ENCODE data around the gene APOC1.
"Not testable (repeated sequence)": the region's sequence is repeated elsewhere in the genome, so short reads cannot be mapped to it uniquely, and the experiment has no call there.

APOC1 gene

GRCh38 chr19:44876930-44877535 lies 37.4 kb upstream of the APOC1 start:
- Histone ChIP-seq H3K27me3 (ENCODE audit: control insufficient read depth, insufficient read depth, low read length, poor library complexity, severe bottlenecking) (no peaks in the 10 kb centered on the region), H3K4me1 (ENCODE audit: control insufficient read depth, insufficient read depth, low read length) (peaks cover 5% of the 10 kb centered on the region), H3K36me3 (ENCODE audit: control insufficient read depth, insufficient read depth, low read length) (peaks cover 59% of the 10 kb centered on the region), H3K9me3 (ENCODE audit: control insufficient read depth, low read length) (no peaks in the 10 kb centered on the region), H3K4me3 (ENCODE audit: insufficient read depth, low read depth, low read length) (no peak overlapping the region), H3K27ac (ENCODE audit: insufficient read depth, low read depth, low read length, poor library complexity, severe bottlenecking) (no peak overlapping the region)
- 77 to 81% methylated on average over 5 of the region's 5 CpGs for WGBS, 2 experiments

GRCh38 chr19:44878120-44878865 lies 36.1 kb upstream of the APOC1 start:
- 92 to 93% methylated on average over 26 of the region's 26 CpGs for WGBS, 2 experiments
- peaks cover 48% of the 10 kb centered on the region for H3K36me3 ChIP-seq (ENCODE audit: control insufficient read depth, insufficient read depth, low read length)

GRCh38 chr19:44879309-44880065 lies 34.9 kb upstream of the APOC1 start:
- Histone ChIP-seq H3K4me1 (ENCODE audit: control insufficient read depth, insufficient read depth, low read length) (peaks cover 5% of the 10 kb centered on the region), H3K27me3 (ENCODE audit: control insufficient read depth, insufficient read depth, low read length, poor library complexity, severe bottlenecking) (no peaks in the 10 kb centered on the region), H3K4me3 (ENCODE audit: insufficient read depth, low read depth, low read length) (no peak overlapping the region), H3K27ac (ENCODE audit: insufficient read depth, low read depth, low read length, poor library complexity, severe bottlenecking) (no peak overlapping the region), H3K36me3 (ENCODE audit: control insufficient read depth, insufficient read depth, low read length) (peaks cover 40% of the 10 kb centered on the region), H3K9me3 (ENCODE audit: control insufficient read depth, low read length) (no peaks in the 10 kb centered on the region)
- WGBS, 2 experiments = 89 to 91% methylated on average over 17 to 18 of the region's 18 CpGs

More at GRCh38 chr19:44878120-44878865, 36.1 kb upstream of the APOC1 start:
- Histone ChIP-seq H3K27me3 (ENCODE audit: control insufficient read depth, insufficient read depth, low read length, poor library complexity, severe bottlenecking) (no peaks in the 10 kb centered on the region), H3K27ac (ENCODE audit: insufficient read depth, low read depth, low read length, poor library complexity, severe bottlenecking) (no peak overlapping the region), H3K4me3 (ENCODE audit: insufficient read depth, low read depth, low read length) (no peak overlapping the region), H3K9me3 (ENCODE audit: control insufficient read depth, low read length) (no peaks in the 10 kb centered on the region), H3K4me1 (ENCODE audit: control insufficient read depth, insufficient read depth, low read length) (peaks cover 5% of the 10 kb centered on the region)

GRCh38 chr19:44882063-44882462 lies 32.3 kb upstream of the APOC1 start:
- Histone ChIP-seq H3K9me3 (ENCODE audit: control insufficient read depth, low read length) (no peaks in the 10 kb centered on the region), H3K4me1 (ENCODE audit: control insufficient read depth, insufficient read depth, low read length) (peaks cover 1% of the 10 kb centered on the region), H3K4me3 (ENCODE audit: insufficient read depth, low read depth, low read length) (no peak overlapping the region), H3K27ac (ENCODE audit: insufficient read depth, low read depth, low read length, poor library complexity, severe bottlenecking) (no peak overlapping the region), H3K36me3 (ENCODE audit: control insufficient read depth, insufficient read depth, low read length) (peaks cover 26% of the 10 kb centered on the region), H3K27me3 (ENCODE audit: control insufficient read depth, insufficient read depth, low read length, poor library complexity, severe bottlenecking) (no peaks in the 10 kb centered on the region)
- 92 to 93% methylated on average over 15 of the region's 15 CpGs for WGBS, 2 experiments

- not testable (repeated sequence) for H3K27ac ChIP-seq (ENCODE audit: insufficient read depth, low read depth, low read length, poor library complexity, severe bottlenecking); H3K4me3 ChIP-seq (ENCODE audit: insufficient read depth, low read depth, low read length); H3K4me1 ChIP-seq (ENCODE audit: control insufficient read depth, insufficient read depth, low read length); H3K27me3 ChIP-seq (ENCODE audit: control insufficient read depth, insufficient read depth, low read length, poor library complexity, severe bottlenecking); H3K9me3 ChIP-seq (ENCODE audit: control insufficient read depth, low read length)
- WGBS, 2 experiments = 89 to 93% methylated on average over 18 to 19 of the region's 19 CpGs
- peaks cover 23% of the 10 kb centered on the region for H3K36me3 ChIP-seq (ENCODE audit: control insufficient read depth, insufficient read depth, low read length)
These were observed 31.6 kb upstream of the APOC1 start for GRCh38 chr19:44882619-44883397.

GRCh38 chr19:44883922-44884321 lies 30.5 kb upstream of the APOC1 start:
- no peaks in the 10 kb centered on the region for H3K9me3 ChIP-seq (ENCODE audit: control insufficient read depth, low read length)
- H3K4me3 ChIP-seq (ENCODE audit: insufficient read depth, low read depth, low read length) = no peak overlapping the region
- peaks cover 18% of the 10 kb centered on the region for H3K36me3 ChIP-seq (ENCODE audit: control insufficient read depth, insufficient read depth, low read length)
- 97 to 99% methylated on average over 5 of the region's 5 CpGs for WGBS, 2 experiments
- no peaks in the 10 kb centered on the region for H3K4me1 ChIP-seq (ENCODE audit: control insufficient read depth, insufficient read depth, low read length)
- H3K27ac ChIP-seq (ENCODE audit: insufficient read depth, low read depth, low read length, poor library complexity, severe bottlenecking) = no peak overlapping the region
- H3K27me3 ChIP-seq (ENCODE audit: control insufficient read depth, insufficient read depth, low read length, poor library complexity, severe bottlenecking) = no peaks in the 10 kb centered on the region

- WGBS, 2 experiments = 93 to 94% methylated on average over 4 of the region's 4 CpGs
- no peaks in the 10 kb centered on the region for H3K9me3 ChIP-seq (ENCODE audit: control insufficient read depth, low read length)
- no peaks in the 10 kb centered on the region for H3K27me3 ChIP-seq (ENCODE audit: control insufficient read depth, insufficient read depth, low read length, poor library complexity, severe bottlenecking)
- H3K36me3 ChIP-seq (ENCODE audit: control insufficient read depth, insufficient read depth, low read length) = peaks cover 18% of the 10 kb centered on the region
- H3K27ac ChIP-seq (ENCODE audit: insufficient read depth, low read depth, low read length, poor library complexity, severe bottlenecking) = no peak overlapping the region
- no peaks in the 10 kb centered on the region for H3K4me1 ChIP-seq (ENCODE audit: control insufficient read depth, insufficient read depth, low read length)
- H3K4me3 ChIP-seq (ENCODE audit: insufficient read depth, low read depth, low read length) = no peak overlapping the region
These were observed 29.8 kb upstream of the APOC1 start for GRCh38 chr19:44884566-44884965.

- H3K9me3 ChIP-seq (ENCODE audit: control insufficient read depth, low read length) = no peaks in the 10 kb centered on the region
- H3K4me3 ChIP-seq (ENCODE audit: insufficient read depth, low read depth, low read length) = no peak overlapping the region
- H3K27me3 ChIP-seq (ENCODE audit: control insufficient read depth, insufficient read depth, low read length, poor library complexity, severe bottlenecking) = no peaks in the 10 kb centered on the region
- peaks cover 18% of the 10 kb centered on the region for H3K36me3 ChIP-seq (ENCODE audit: control insufficient read depth, insufficient read depth, low read length)
- no peak overlapping the region for H3K27ac ChIP-seq (ENCODE audit: insufficient read depth, low read depth, low read length, poor library complexity, severe bottlenecking)
- 79 to 89% methylated on average over 6 of the region's 6 CpGs for WGBS, 2 experiments
- no peaks in the 10 kb centered on the region for H3K4me1 ChIP-seq (ENCODE audit: control insufficient read depth, insufficient read depth, low read length)
These were observed 28.3 kb upstream of the APOC1 start for GRCh38 chr19:44886141-44886540.

GRCh38 chr19:44887648-44888047 lies 26.8 kb upstream of the APOC1 start:
- 93 to 95% methylated on average over 4 of the region's 4 CpGs for WGBS, 2 experiments
- no peak overlapping the region for H3K4me3 ChIP-seq (ENCODE audit: insufficient read depth, low read depth, low read length)
- H3K36me3 ChIP-seq (ENCODE audit: control insufficient read depth, insufficient read depth, low read length) = peaks cover 18% of the 10 kb centered on the region
- no peak overlapping the region for H3K27ac ChIP-seq (ENCODE audit: insufficient read depth, low read depth, low read length, poor library complexity, severe bottlenecking)
- no peaks in the 10 kb centered on the region for H3K9me3 ChIP-seq (ENCODE audit: control insufficient read depth, low read length)
- no peaks in the 10 kb centered on the region for H3K27me3 ChIP-seq (ENCODE audit: control insufficient read depth, insufficient read depth, low read length, poor library complexity, severe bottlenecking)
- peaks cover 10% of the 10 kb centered on the region for H3K4me1 ChIP-seq (ENCODE audit: control insufficient read depth, insufficient read depth, low read length)
